ENCODE measurements around the gene SESN1. TPM values are rescaled to one million over a fixed set of nuclear protein-coding genes. Genes with fewer than 3 reads are reported as not detected.

SESN1 gene
- total RNA-seq, 4 donors from 2014 or later: 10.4 to 55.9 (median 21.7) TPM

- WGBS, 2 donors: 14 to 31% methylated on average over 7 of the region's 7 CpGs
- peak overlapping the region; percentile 66 to 94 (median 91) for H3K27ac ChIP-seq
- intact Hi-C loops (cut with DNase I): no loop called here
- H3K36me3 ChIP-seq: no peaks in the 10 kb centered on the region
- H3K4me3 ChIP-seq: no peak overlapping the region
- no peaks in the 10 kb centered on the region for H3K27me3 ChIP-seq
- TF ChIP-seq, protein P1, sequence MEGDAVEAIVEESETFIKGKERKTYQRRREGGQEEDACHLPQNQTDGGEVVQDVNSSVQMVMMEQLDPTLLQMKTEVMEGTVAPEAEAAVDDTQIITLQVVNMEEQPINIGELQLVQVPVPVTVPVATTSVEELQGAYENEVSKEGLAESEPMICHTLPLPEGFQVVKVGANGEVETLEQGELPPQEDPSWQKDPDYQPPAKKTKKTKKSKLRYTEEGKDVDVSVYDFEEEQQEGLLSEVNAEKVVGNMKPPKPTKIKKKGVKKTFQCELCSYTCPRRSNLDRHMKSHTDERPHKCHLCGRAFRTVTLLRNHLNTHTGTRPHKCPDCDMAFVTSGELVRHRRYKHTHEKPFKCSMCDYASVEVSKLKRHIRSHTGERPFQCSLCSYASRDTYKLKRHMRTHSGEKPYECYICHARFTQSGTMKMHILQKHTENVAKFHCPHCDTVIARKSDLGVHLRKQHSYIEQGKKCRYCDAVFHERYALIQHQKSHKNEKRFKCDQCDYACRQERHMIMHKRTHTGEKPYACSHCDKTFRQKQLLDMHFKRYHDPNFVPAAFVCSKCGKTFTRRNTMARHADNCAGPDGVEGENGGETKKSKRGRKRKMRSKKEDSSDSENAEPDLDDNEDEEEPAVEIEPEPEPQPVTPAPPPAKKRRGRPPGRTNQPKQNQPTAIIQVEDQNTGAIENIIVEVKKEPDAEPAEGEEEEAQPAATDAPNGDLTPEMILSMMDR (IDR thresholded peaks at IDR 0.05): no peak
- TF ChIP-seq POLR2A (IDR thresholded peaks at IDR 0.05): no peak
- peaks cover 52 to 96% (median 67%) of the 10 kb centered on the region in 3 donors for H3K4me1 ChIP-seq
- no peaks in the 10 kb centered on the region for H3K9me3 ChIP-seq
- DNase-seq: no peak
These were observed 146.4 kb downstream of the SESN1 start for GRCh38 chr6:108948181-108948661.

GRCh38 chr6:108947114-108947854 is 147.4 kb downstream of the SESN1 start:
- H3K4me3 ChIP-seq: no peak overlapping the region
- H3K27me3 ChIP-seq: no peaks in the 10 kb centered on the region
- H3K27ac ChIP-seq: peak overlapping the region; percentile 71 to 94 (median 91)
- H3K4me1 ChIP-seq: peaks cover 52 to 93% (median 68%) of the 10 kb centered on the region in 3 donors
- DNase-seq: no peak
- WGBS, 2 donors: 35 to 37% methylated on average over 5 of the region's 5 CpGs
- intact Hi-C loops (cut with DNase I): no loop called here
- TF ChIP-seq POLR2A (IDR thresholded peaks at IDR 0.05): no peak
- TF ChIP-seq, protein P1 (IDR thresholded peaks at IDR 0.05): no peak
- H3K36me3 ChIP-seq: no peaks in the 10 kb centered on the region
- no peaks in the 10 kb centered on the region for H3K9me3 ChIP-seq

- Histone ChIP-seq H3K27ac (peak overlapping the region; percentile 71 to 94 (median 91)), H3K4me1 (peaks cover 52 to 93% (median 67%) of the 10 kb centered on the region in 3 donors), H3K4me3 (no peak overlapping the region), H3K9me3 (no peaks in the 10 kb centered on the region), H3K27me3 (no peaks in the 10 kb centered on the region), H3K36me3 (no peaks in the 10 kb centered on the region)
- intact Hi-C loops (cut with DNase I): no loop called here
- WGBS, 2 donors: 36 to 48% methylated on average over 3 of the region's 3 CpGs
- DNase-seq: no peak
- TF ChIP-seq, protein P1 (IDR thresholded peaks at IDR 0.05): no peak
- no peak for TF ChIP-seq POLR2A (IDR thresholded peaks at IDR 0.05)
These were observed 148.0 kb downstream of the SESN1 start for GRCh38 chr6:108946695-108947094.

DNA sequence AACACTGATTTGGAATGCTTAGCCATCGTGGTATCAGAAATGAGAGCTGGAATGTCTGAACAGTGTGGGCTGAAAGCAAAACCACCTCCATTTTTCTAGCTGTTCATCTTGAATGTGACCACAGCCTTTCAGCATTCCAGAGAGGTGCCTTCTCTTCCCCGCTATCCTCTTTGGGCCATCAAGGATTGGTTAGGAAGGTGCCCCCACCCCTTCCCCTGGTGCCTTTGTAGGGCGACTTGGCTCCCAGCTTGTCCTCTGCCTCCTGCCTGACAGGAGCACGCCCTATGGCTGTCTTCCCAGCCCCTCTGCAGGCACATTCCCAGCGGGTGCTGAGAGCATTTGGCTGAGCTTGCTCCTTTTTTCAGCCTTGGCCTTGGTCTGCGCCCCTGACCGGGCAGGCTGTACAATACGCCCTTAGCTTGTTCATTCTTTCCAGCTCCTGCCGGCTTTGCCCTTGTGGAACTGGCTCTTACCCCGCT is 148.9 kb downstream of the SESN1 start:
- Histone ChIP-seq H3K27ac (peak overlapping the region; percentile 70 to 94 (median 91)), H3K4me3 (peak overlapping the region in 2 of 4 donors; percentile 7 to 47), H3K4me1 (peaks cover 48 to 93% (median 59%) of the 10 kb centered on the region in 3 donors), H3K27me3 (no peaks in the 10 kb centered on the region), H3K9me3 (no peaks in the 10 kb centered on the region), H3K36me3 (no peaks in the 10 kb centered on the region)
- TF ChIP-seq POLR2A (IDR thresholded peaks at IDR 0.05): no peak
- TF ChIP-seq, protein P1 (IDR thresholded peaks at IDR 0.05): no peak
- 27 to 67% methylated on average over 8 to 10 of the region's 10 CpGs for WGBS, 2 donors
- DNase-seq: no peak
- intact Hi-C loops (cut with DNase I): no loop called here
